DND-41 (cell line): ENCODE data around the gene NUP188.
A peak's percentile ranks its signal among the peaks of the same experiment; 100 is the strongest.
"Not testable (repeated sequence)": the region's sequence is repeated elsewhere in the genome, so short reads cannot be mapped to it uniquely, and the experiment has no call there.

ENCODE experiments used
- ATAC-seq: fragments of 200-7000 bp; cut with Tn5 transposase; 3 replicates; pipeline ENCODE4 v1.9.1; 2021; ENCODE audit warnings: low read depth; ENCODE audit not compliant: insufficient read depth
- DNase-seq: peaks from one replicate; pipeline ENCODE4 v3.0.0-alpha.2; 2020
- H2AFZ ChIP-seq: 2 replicates; pipeline ENCODE4 v1.6.0; 2012; ENCODE audit warnings: low read depth, low read length
- H3K27ac ChIP-seq: 2 replicates; pipeline ENCODE4 v1.5.1; 2012; ENCODE audit warnings: low read length, inconsistent platforms
- H3K27me3 ChIP-seq: fragments of 200-600 bp; sonication (generic); 2 replicates; pipeline ENCODE4 v1.6.0; 2012; ENCODE audit warnings: low read length, mild to moderate bottlenecking, inconsistent platforms; ENCODE audit not compliant: insufficient read depth, poor library complexity
- H3K36me3 ChIP-seq: 2 replicates; pipeline ENCODE4 v1.5.1; 2012; ENCODE audit warnings: low read length, inconsistent platforms; ENCODE audit not compliant: insufficient read depth
- H3K4me1 ChIP-seq: 2 replicates; pipeline ENCODE4 v1.5.1; 2012; ENCODE audit warnings: mild to moderate bottlenecking, low read length; ENCODE audit not compliant: insufficient read depth
- H3K4me2 ChIP-seq: 2 replicates; pipeline ENCODE4 v1.6.0; 2012; ENCODE audit warnings: mild to moderate bottlenecking, moderate library complexity, low read length, inconsistent platforms; ENCODE audit not compliant: insufficient read depth
- H3K4me3 ChIP-seq, 2 experiments: fragments of 200-600 bp in 1 of 2; shearing (Covaris generic) in 1 of 2; 2 replicates each; pipeline ENCODE4 v1.5.1; 2012 to 2016; ENCODE audit warnings: inconsistent platforms in 2 of 2, low read length in 2 of 2, mild to moderate bottlenecking in 2 of 2, low read depth in 1 of 2, moderate library complexity in 1 of 2
- H3K79me2 ChIP-seq: 2 replicates; pipeline ENCODE4 v1.6.0; 2012; ENCODE audit warnings: low read length, inconsistent platforms; ENCODE audit not compliant: insufficient read depth
- H3K9ac ChIP-seq: 2 replicates; pipeline ENCODE4 v1.6.0; 2012; ENCODE audit warnings: low read depth, mild to moderate bottlenecking, inconsistent platforms, low read length, moderate library complexity
- H3K9me3 ChIP-seq: 2 replicates; pipeline ENCODE4 v1.5.1; 2012; ENCODE audit warnings: low read length, moderate library complexity, mild to moderate bottlenecking, inconsistent platforms; ENCODE audit not compliant: insufficient read depth, severe bottlenecking
- H4K20me1 ChIP-seq: 2 replicates; pipeline ENCODE4 v1.6.0; 2012; ENCODE audit warnings: low read length; ENCODE audit not compliant: insufficient read depth
- CTCF ChIP-seq: IDR thresholded peaks from 2 replicates; pipeline ENCODE4 v1.5.1; 2012; ENCODE audit warnings: borderline replicate concordance, low read length, moderate library complexity, mild to moderate bottlenecking; ENCODE audit not compliant: poor library complexity, severe bottlenecking; ENCODE audit errors: extremely low read depth
- EZH2 ChIP-seq: IDR thresholded peaks from 3 replicates; pipeline ENCODE4 v1.6.1; 2012; ENCODE audit warnings: borderline replicate concordance, low read depth, mild to moderate bottlenecking, moderate library complexity, low read length, inconsistent platforms; ENCODE audit not compliant: severe bottlenecking

The NUP188 gene

GRCh38 chr9:128945798-128946501 lies 1.5 kb upstream of the NUP188 start:
- Histone ChIP-seq H3K4me2 (peak overlapping the region; percentile 98), H3K79me2 (peaks cover 35% of the 10 kb centered on the region), H3K9ac (no peak overlapping the region), H3K27me3 (no peaks in the 10 kb centered on the region), H2AFZ (no peak overlapping the region), H3K27ac (no peak overlapping the region), H3K9me3 (no peaks in the 10 kb centered on the region), H3K36me3 (peaks cover 4% of the 10 kb centered on the region; the same call in 1 of the 2 replicates), H3K4me3 (peak overlapping the region in 1 of 2 experiments; percentile 95; a peak in 2 of 4 replicates), H3K4me1 (peaks cover 33% of the 10 kb centered on the region), H4K20me1 (no peaks in the 10 kb centered on the region)
- ATAC-seq (no peak), DNase-seq (no peak)
- TF ChIP-seq CTCF = no peak
- TF ChIP-seq EZH2 = no peak

- DNase-seq (no peak), ATAC-seq (no peak; the same call in 2 of the 3 replicates)
- TF ChIP-seq EZH2 (no peak), CTCF (no peak)
- peaks cover 35% of the 10 kb centered on the region for H3K79me2 ChIP-seq
- H3K27ac ChIP-seq = peak overlapping the region; percentile 94
- peak overlapping the region; percentile 98 for H2AFZ ChIP-seq
- H3K9ac ChIP-seq = peak overlapping the region; percentile 93
- no peaks in the 10 kb centered on the region for H3K9me3 ChIP-seq
- H3K4me2 ChIP-seq = peak overlapping the region; percentile 98
- no peaks in the 10 kb centered on the region for H3K27me3 ChIP-seq
- H3K36me3 ChIP-seq = peaks cover 4% of the 10 kb centered on the region; the same call in 1 of the 2 replicates
- H3K4me1 ChIP-seq = peaks cover 33% of the 10 kb centered on the region
- H4K20me1 ChIP-seq = no peaks in the 10 kb centered on the region
- peak overlapping the region; percentile 94 to 95; a peak in 3 of 4 replicates for H3K4me3 ChIP-seq
Observed at GRCh38 chr9:128946571-128947276, 775 bp upstream of the NUP188 start.

- Histone ChIP-seq H2AFZ (peak overlapping the region; percentile 98), H3K27me3 (no peaks in the 10 kb centered on the region), H3K27ac (peak overlapping the region; percentile 94), H3K9ac (peak overlapping the region; percentile 93), H3K79me2 (peaks cover 35% of the 10 kb centered on the region), H3K36me3 (peaks cover 4% of the 10 kb centered on the region; the same call in 1 of the 2 replicates), H3K4me1 (peaks cover 33% of the 10 kb centered on the region), H4K20me1 (no peaks in the 10 kb centered on the region), H3K4me2 (peak overlapping the region; percentile 98), H3K4me3 (peak overlapping the region; percentile 94 to 95; a peak in 3 of 4 replicates), H3K9me3 (no peaks in the 10 kb centered on the region)
- ATAC-seq (no peak; the same call in 1 of the 3 replicates), DNase-seq (no peak)
- TF ChIP-seq CTCF = no peak
- TF ChIP-seq EZH2 = no peak
Observed at GRCh38 chr9:128947277-128947526, 297 bp upstream of the NUP188 start.

GRCh38 chr9:128961403-128961802 lies 13.9 kb downstream of the NUP188 start:
- peaks cover 63% of the 10 kb centered on the region for H3K36me3 ChIP-seq
- H3K4me3 ChIP-seq = not testable (repeated sequence)

More at GRCh38 chr9:128961403-128961802, 13.9 kb downstream of the NUP188 start:
- not testable (repeated sequence) for H3K9me3 ChIP-seq, H3K27me3 ChIP-seq, H3K79me2 ChIP-seq, H4K20me1 ChIP-seq, ATAC-seq, H3K4me2 ChIP-seq, DNase-seq, H3K4me1 ChIP-seq, H3K27ac ChIP-seq, H3K9ac ChIP-seq, H2AFZ ChIP-seq
